Measurements from ENCODE around the gene ENTREP3. TPM values are rescaled to one million over a fixed set of nuclear protein-coding genes. Genes with fewer than 3 reads are reported as not detected.

ENTREP3 gene
- total and polyA plus RNA-seq, 10 donors = 6.5 to 19.3 (median 11.9) TPM

GRCh38 chr1:155279268-155279667, 24.0 kb upstream of the ENTREP3 start:
- TF ChIP-seq POLR2AphosphoS5 (IDR thresholded peaks at IDR 0.05) = no peak
- no peak for TF ChIP-seq POLR2A (IDR thresholded peaks at IDR 0.05)
- TF ChIP-seq CTCF (IDR thresholded peaks at IDR 0.05 in 8 of 11, conservative IDR thresholded peaks at IDR 0.05 in 3 of 11) = no peak
- intact Hi-C loops (cut with DNase I; ENCODE audit: low total_unique reads) = loop anchor here (10.0 kb wide), 1 partner anchor 46 kb away; the partner anchor contains the start of gene RUSC1
- peaks cover 0 to 8% (median 0%) of the 10 kb centered on the region in 7 donors for H3K27me3 ChIP-seq (replicated peaks in 1 of 7)
- H3K4me3 ChIP-seq = no peak overlapping the region
- H3K27ac ChIP-seq = no peak overlapping the region
- H3K9me3 ChIP-seq = no peaks in the 10 kb centered on the region
- 80 to 91% (median 82%) methylated on average over 2 of the region's 2 CpGs for WGBS, 5 donors
- DNase-seq = no peak
- H3K4me1 ChIP-seq = peaks cover 10 to 29% (median 24%) of the 10 kb centered on the region in 6 donors
- peaks cover 0 to 4% (median 0%) of the 10 kb centered on the region in 6 donors for H3K36me3 ChIP-seq

GRCh38 chr1:155278689-155279160, 23.4 kb upstream of the ENTREP3 start:
- Histone ChIP-seq H3K9me3 (no peaks in the 10 kb centered on the region), H3K27me3 (replicated peaks in 1 of 7) (peaks cover 0 to 8% (median 0%) of the 10 kb centered on the region in 7 donors), H3K36me3 (peaks cover 0 to 4% (median 0%) of the 10 kb centered on the region in 6 donors), H3K4me1 (peaks cover 12 to 34% (median 28%) of the 10 kb centered on the region in 6 donors), H3K4me3 (peak overlapping the region in 1 of 8 donors; percentile 85), H3K27ac (peak overlapping the region in 1 of 8 donors; percentile 0)
- DNase-seq = no peak
- intact Hi-C loops (cut with DNase I; ENCODE audit: low total_unique reads) = loop anchor here (10.0 kb wide), 1 partner anchor 46 kb away; the partner anchor contains the start of gene RUSC1
- WGBS, 5 donors = 56 to 72% (median 65%) methylated on average over 10 of the region's 10 CpGs
- TF ChIP-seq CTCF (IDR thresholded peaks at IDR 0.05 in 8 of 11, conservative IDR thresholded peaks at IDR 0.05 in 3 of 11) (no peak), POLR2A (IDR thresholded peaks at IDR 0.05) (no peak), POLR2AphosphoS5 (IDR thresholded peaks at IDR 0.05) (no peak)

GRCh38 chr1:155277902-155278688, 22.8 kb upstream of the ENTREP3 start:
- peak overlapping the region; percentile 49 to 86 (median 70) for H3K4me3 ChIP-seq
- peaks cover 14 to 38% (median 32%) of the 10 kb centered on the region in 6 donors for H3K4me1 ChIP-seq
- H3K36me3 ChIP-seq = peaks cover 0 to 4% (median 0%) of the 10 kb centered on the region in 6 donors
- peak overlapping the region in 4 of 8 donors; percentile 1 to 73 (median 68) for H3K27ac ChIP-seq
- H3K27me3 ChIP-seq (replicated peaks in 1 of 7) = peaks cover 0 to 8% (median 0%) of the 10 kb centered on the region in 7 donors
- TF ChIP-seq POLR2A (IDR thresholded peaks at IDR 0.05) (no peak), POLR2AphosphoS5 (IDR thresholded peaks at IDR 0.05) (no peak), CTCF (IDR thresholded peaks at IDR 0.05 in 8 of 11, conservative IDR thresholded peaks at IDR 0.05 in 3 of 11) (peak in 5 of 11 experiments; percentile 18 to 32 (median 24))
- DNase-seq = peak; percentile 87
- H3K9me3 ChIP-seq = no peaks in the 10 kb centered on the region
- 1 to 3% (median 1%) methylated on average over 15 to 29 of the region's 29 CpGs for WGBS, 5 donors
- intact Hi-C loops (cut with DNase I; ENCODE audit: low total_unique reads) = loop anchor here (10.0 kb wide), 1 partner anchor 47 kb away; the partner anchor contains the start of gene RUSC1
